SK-N-SH (cell line): ENCODE data around the gene TGOLN2. TPM values are rescaled to one million over a fixed set of nuclear protein-coding genes. Genes with fewer than 3 reads are reported as not detected.
A peak's percentile ranks its signal among the peaks of the same experiment; 100 is the strongest.

ENCODE experiments used
- CTCF ChIA-PET: fragments of 300-600, 350-600 bp; formaldehyde crosslinking; extraction: SDS; loops from one replicate; lab custom pipeline; 2021; lab: Yijun Ruan, JAX
- POLR2A ChIA-PET: fragments of 350-600 bp; sonication (Branson Sonifier 250); formaldehyde crosslinking; extraction: SDS; loops from one replicate; lab custom pipeline; 2020; ENCODE audit warnings: antibody characterized with exemption, inconsistent platforms; lab: Yijun Ruan, JAX
- DNase-seq: peaks from one replicate; pipeline ENCODE4 v3.0.0; 2012
- H2AFZ ChIP-seq: fragments of 200-600 bp; sonication (generic); 2 replicates; pipeline ENCODE4 v1.8.1; 2016; ENCODE audit warnings: antibody characterized with exemption, mild to moderate bottlenecking, low read depth
- H3F3A ChIP-seq: fragments of 200-600 bp; sonication (generic); replicated peaks from 2 replicates; pipeline ENCODE3; 2016; ENCODE audit warnings: antibody characterized with exemption, mild to moderate bottlenecking; ENCODE audit not compliant: insufficient read depth
- H3K27ac ChIP-seq, 2 experiments: fragments of 200-500 bp in 1 of 2; fragments of 200-600 bp in 1 of 2; sonication (Bioruptor generic) in 1 of 2; sonication (generic), shearing (Covaris generic) in 1 of 2; 2 replicates each; pipeline versions ENCODE4 v1.5.1 to v1.6.1; 2014 to 2016; ENCODE audit warnings: low read depth in 2 of 2, inconsistent platforms in 1 of 2, low read length in 1 of 2, mild to moderate bottlenecking in 1 of 2, mixed read lengths in 1 of 2
- H3K27me3 ChIP-seq: fragments of 200-600 bp; sonication (generic), shearing (Covaris generic); 2 replicates; pipeline ENCODE4 v1.6.1; 2016; ENCODE audit warnings: mixed run types; ENCODE audit not compliant: insufficient read depth
- H3K36me3 ChIP-seq, 2 experiments: fragments of 200-500 bp in 1 of 2; fragments of 200-600 bp in 1 of 2; sonication (Bioruptor generic) in 1 of 2; sonication (generic) in 1 of 2; replicated peaks in 1 of 2; 2 replicates each; pipeline versions ENCODE3 to v1.5.1; 2014 to 2016; ENCODE audit warnings: low read length in 1 of 2, mild to moderate bottlenecking in 1 of 2; ENCODE audit not compliant: insufficient read depth in 2 of 2, control insufficient read depth in 1 of 2
- H3K4me1 ChIP-seq, 2 experiments: fragments of 200-500 bp in 1 of 2; fragments of 200-600 bp in 1 of 2; sonication (Bioruptor generic) in 1 of 2; sonication (generic), shearing (Covaris generic) in 1 of 2; 2 replicates each; pipeline versions ENCODE4 v1.5.1 to v1.6.1; 2014 to 2016; ENCODE audit warnings: low read depth in 1 of 2, low read length in 1 of 2, mixed run types in 1 of 2; ENCODE audit not compliant: insufficient read depth in 2 of 2, control insufficient read depth in 1 of 2
- H3K4me2 ChIP-seq: fragments of 200-600 bp; sonication (generic), shearing (Covaris generic); 2 replicates; pipeline ENCODE4 v1.6.1; 2017; ENCODE audit warnings: mixed run types
- H3K4me3 ChIP-seq, 2 experiments: fragments of 200-500 bp in 1 of 2; fragments of 200-600 bp in 1 of 2; sonication (Bioruptor generic) in 1 of 2; sonication (generic), shearing (Covaris generic) in 1 of 2; 2 replicates each; pipeline versions ENCODE4 v1.5.1 to v1.8.1; 2014 to 2016; ENCODE audit warnings: low read depth in 2 of 2, inconsistent platforms in 1 of 2, low read length in 1 of 2, mild to moderate bottlenecking in 1 of 2, mixed read lengths in 1 of 2, moderate library complexity in 1 of 2
- H3K79me2 ChIP-seq: fragments of 200-600 bp; sonication (generic); 2 replicates; pipeline ENCODE4 v1.8.1; 2017; ENCODE audit warnings: mild to moderate bottlenecking; ENCODE audit not compliant: insufficient read depth
- H3K9ac ChIP-seq: fragments of 200-600 bp; sonication (generic); 2 replicates; pipeline ENCODE4 v1.6.1; 2017; ENCODE audit warnings: mixed run types
- H3K9me2 ChIP-seq: fragments of 200-600 bp; sonication (generic); 2 replicates; pipeline ENCODE4 v1.6.1; 2017; ENCODE audit warnings: mixed run types
- H3K9me3 ChIP-seq: fragments of 200-600 bp; sonication (generic); 2 replicates; pipeline ENCODE4 v1.6.1; 2017; ENCODE audit warnings: mixed run types, mild to moderate bottlenecking, moderate library complexity
- H4K20me1 ChIP-seq: fragments of 200-600 bp; sonication (generic); 2 replicates; pipeline ENCODE4 v1.6.1; 2017; ENCODE audit warnings: mild to moderate bottlenecking, mixed run types; ENCODE audit not compliant: insufficient read depth
- CHD2 ChIP-seq: fragments of 150-350 bp; IDR thresholded peaks from 2 replicates; pipeline ENCODE4 v1.6.1; 2018; ENCODE audit warnings: low read length; ENCODE audit not compliant: partially characterized antibody
- ELF1 ChIP-seq: IDR thresholded peaks from 2 replicates; pipeline ENCODE4 v1.4.0; 2012
- EZH2phosphoT487 ChIP-seq: fragments of 200-600 bp; sonication (generic); IDR thresholded peaks from 2 replicates; pipeline ENCODE4 v1.6.1; 2017; ENCODE audit warnings: low read depth, mixed run types, mild to moderate bottlenecking, antibody characterized with exemption, moderate library complexity, borderline replicate concordance
- FOSL2 ChIP-seq: IDR thresholded peaks from 2 replicates; pipeline ENCODE4 v1.4.0; 2012; ENCODE audit warnings: low read depth, mild to moderate bottlenecking, moderate library complexity, borderline replicate concordance
- FOXM1 ChIP-seq: IDR thresholded peaks from 2 replicates; pipeline ENCODE4 v1.4.0; 2012; ENCODE audit warnings: low read depth, mild to moderate bottlenecking
- GABPA ChIP-seq: IDR thresholded peaks from 2 replicates; pipeline ENCODE4 v1.4.0; 2012; ENCODE audit warnings: low read depth, mild to moderate bottlenecking
- IRF3 ChIP-seq: fragments of 150-350 bp; IDR thresholded peaks from 2 replicates; pipeline ENCODE4 v1.6.1; 2016; ENCODE audit warnings: mild to moderate bottlenecking, low read depth, low read length
- JUND ChIP-seq: IDR thresholded peaks from 2 replicates; pipeline ENCODE4 v1.4.0; 2012
- MXI1 ChIP-seq: IDR thresholded peaks from 2 replicates; pipeline ENCODE4 v1.6.1; 2012; ENCODE audit warnings: mild to moderate bottlenecking, low read depth, low read length, improper control_type of control experiment
- NFIC ChIP-seq: IDR thresholded peaks from 2 replicates; pipeline ENCODE4 v1.4.0; 2012; ENCODE audit warnings: borderline replicate concordance
- POLR2AphosphoS5 ChIP-seq: IDR thresholded peaks from 2 replicates; pipeline ENCODE4 v1.6.1; 2012; ENCODE audit warnings: low read depth, low read length
- RCOR1 ChIP-seq: fragments of 150-350 bp; IDR thresholded peaks from 2 replicates; pipeline ENCODE4 v1.6.1; 2017; ENCODE audit warnings: antibody characterized with exemption, low read length
- RFX5 ChIP-seq: IDR thresholded peaks from 2 replicates; pipeline ENCODE4 v1.6.1; 2012; ENCODE audit warnings: mild to moderate bottlenecking, improper control_type of control experiment, low read length
- TAF1 ChIP-seq: IDR thresholded peaks from 2 replicates; pipeline ENCODE4 v1.6.1; 2012; ENCODE audit warnings: low read depth, mild to moderate bottlenecking, low read length, moderate library complexity, borderline replicate concordance
- TCF12 ChIP-seq: IDR thresholded peaks from 2 replicates; pipeline ENCODE4 v1.4.0; 2012
- TEAD4 ChIP-seq: IDR thresholded peaks from 2 replicates; pipeline ENCODE4 v1.4.0; 2012; ENCODE audit warnings: mild to moderate bottlenecking, borderline replicate concordance; ENCODE audit not compliant: insufficient read depth
- USF1 ChIP-seq: IDR thresholded peaks from 2 replicates; pipeline ENCODE4 v1.4.0; 2012; ENCODE audit warnings: low read depth, borderline replicate concordance
- WGBS: methylation state at CpG from one replicate; pipeline ENCODE4 v1.1.6; 2017; ENCODE audit warnings: low lambda C conversion rate; 5-methylcytosine and 5-hydroxymethylcytosine counted together
- polyA plus RNA-seq, 3 experiments: library from polyadenylated mRNA; depleted of rRNA; stranded (reverse); fragments of >200 nt; gene quantifications; 2 replicates each; pipeline ENCODE4 v1.2.3, GENCODE V29; 2012
- TF ChIP-seq, protein P1 (sequence below): IDR thresholded peaks from 2 replicates; pipeline ENCODE4 v1.6.1; 2012; ENCODE audit warnings: mild to moderate bottlenecking, low read depth, low read length, moderate library complexity
- TF ChIP-seq, protein P2 (sequence below): fragments of 150-350 bp; IDR thresholded peaks from 2 replicates; pipeline ENCODE4 v1.6.1; 2017; ENCODE audit warnings: antibody characterized with exemption, low read length, low read depth, borderline replicate concordance
- TF ChIP-seq, protein P3 (sequence below): fragments of 200-600 bp; sonication (generic); IDR thresholded peaks from 2 replicates; pipeline ENCODE4 v1.6.1; 2017; ENCODE audit warnings: antibody characterized with exemption, mild to moderate bottlenecking, moderate library complexity

The TGOLN2 gene
- polyA plus RNA-seq, 1 of the 3 experiments (the other 2 are of a cell fraction), result 138 TPM

- TF ChIP-seq RFX5, result no peak
- no peak for TF ChIP-seq GABPA
- no peak for TF ChIP-seq FOXM1
- TF ChIP-seq IRF3, result no peak
- TF ChIP-seq CHD2, result peak; percentile 57
- peak; percentile 52 for TF ChIP-seq POLR2AphosphoS5
- no peak for TF ChIP-seq MXI1
- no peak for TF ChIP-seq FOSL2
- peak; percentile 95 for TF ChIP-seq TCF12
- no peak for TF ChIP-seq EZH2phosphoT487
- peak; percentile 92 for TF ChIP-seq RCOR1
Measured at GRCh38 chr2:85277416-85278158, 50.2 kb downstream of the TGOLN2 start (continued).

GRCh38 chr2:85276571-85277118, 51.1 kb downstream of the TGOLN2 start:
- H3K36me3 ChIP-seq, result no peaks in the 10 kb centered on the region
- H3K27ac ChIP-seq, result no peak overlapping the region
- no peaks in the 10 kb centered on the region for H3K27me3 ChIP-seq
- no peak for DNase-seq
- H3K9me3 ChIP-seq, result no peaks in the 10 kb centered on the region
- no peak overlapping the region for H3K9ac ChIP-seq
- no peak overlapping the region for H3K4me3 ChIP-seq
- peaks cover 9% of the 10 kb centered on the region for H3F3A ChIP-seq
- H3K9me2 ChIP-seq, result no peaks in the 10 kb centered on the region
- no peak overlapping the region for H2AFZ ChIP-seq
- TF ChIP-seq TAF1 (no peak), ELF1 (no peak), JUND (no peak), USF1 (no peak), NFIC (no peak), TEAD4 (no peak), GABPA (no peak), TCF12 (no peak), MXI1 (no peak), IRF3 (no peak), RFX5 (no peak), POLR2AphosphoS5 (no peak), RCOR1 (no peak)
- TF ChIP-seq, protein P1, sequence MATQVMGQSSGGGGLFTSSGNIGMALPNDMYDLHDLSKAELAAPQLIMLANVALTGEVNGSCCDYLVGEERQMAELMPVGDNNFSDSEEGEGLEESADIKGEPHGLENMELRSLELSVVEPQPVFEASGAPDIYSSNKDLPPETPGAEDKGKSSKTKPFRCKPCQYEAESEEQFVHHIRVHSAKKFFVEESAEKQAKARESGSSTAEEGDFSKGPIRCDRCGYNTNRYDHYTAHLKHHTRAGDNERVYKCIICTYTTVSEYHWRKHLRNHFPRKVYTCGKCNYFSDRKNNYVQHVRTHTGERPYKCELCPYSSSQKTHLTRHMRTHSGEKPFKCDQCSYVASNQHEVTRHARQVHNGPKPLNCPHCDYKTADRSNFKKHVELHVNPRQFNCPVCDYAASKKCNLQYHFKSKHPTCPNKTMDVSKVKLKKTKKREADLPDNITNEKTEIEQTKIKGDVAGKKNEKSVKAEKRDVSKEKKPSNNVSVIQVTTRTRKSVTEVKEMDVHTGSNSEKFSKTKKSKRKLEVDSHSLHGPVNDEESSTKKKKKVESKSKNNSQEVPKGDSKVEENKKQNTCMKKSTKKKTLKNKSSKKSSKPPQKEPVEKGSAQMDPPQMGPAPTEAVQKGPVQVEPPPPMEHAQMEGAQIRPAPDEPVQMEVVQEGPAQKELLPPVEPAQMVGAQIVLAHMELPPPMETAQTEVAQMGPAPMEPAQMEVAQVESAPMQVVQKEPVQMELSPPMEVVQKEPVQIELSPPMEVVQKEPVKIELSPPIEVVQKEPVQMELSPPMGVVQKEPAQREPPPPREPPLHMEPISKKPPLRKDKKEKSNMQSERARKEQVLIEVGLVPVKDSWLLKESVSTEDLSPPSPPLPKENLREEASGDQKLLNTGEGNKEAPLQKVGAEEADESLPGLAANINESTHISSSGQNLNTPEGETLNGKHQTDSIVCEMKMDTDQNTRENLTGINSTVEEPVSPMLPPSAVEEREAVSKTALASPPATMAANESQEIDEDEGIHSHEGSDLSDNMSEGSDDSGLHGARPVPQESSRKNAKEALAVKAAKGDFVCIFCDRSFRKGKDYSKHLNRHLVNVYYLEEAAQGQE, result no peak
- TF ChIP-seq, protein P2, sequence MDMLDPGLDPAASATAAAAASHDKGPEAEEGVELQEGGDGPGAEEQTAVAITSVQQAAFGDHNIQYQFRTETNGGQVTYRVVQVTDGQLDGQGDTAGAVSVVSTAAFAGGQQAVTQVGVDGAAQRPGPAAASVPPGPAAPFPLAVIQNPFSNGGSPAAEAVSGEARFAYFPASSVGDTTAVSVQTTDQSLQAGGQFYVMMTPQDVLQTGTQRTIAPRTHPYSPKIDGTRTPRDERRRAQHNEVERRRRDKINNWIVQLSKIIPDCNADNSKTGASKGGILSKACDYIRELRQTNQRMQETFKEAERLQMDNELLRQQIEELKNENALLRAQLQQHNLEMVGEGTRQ, result no peak
- TF ChIP-seq, protein P3, sequence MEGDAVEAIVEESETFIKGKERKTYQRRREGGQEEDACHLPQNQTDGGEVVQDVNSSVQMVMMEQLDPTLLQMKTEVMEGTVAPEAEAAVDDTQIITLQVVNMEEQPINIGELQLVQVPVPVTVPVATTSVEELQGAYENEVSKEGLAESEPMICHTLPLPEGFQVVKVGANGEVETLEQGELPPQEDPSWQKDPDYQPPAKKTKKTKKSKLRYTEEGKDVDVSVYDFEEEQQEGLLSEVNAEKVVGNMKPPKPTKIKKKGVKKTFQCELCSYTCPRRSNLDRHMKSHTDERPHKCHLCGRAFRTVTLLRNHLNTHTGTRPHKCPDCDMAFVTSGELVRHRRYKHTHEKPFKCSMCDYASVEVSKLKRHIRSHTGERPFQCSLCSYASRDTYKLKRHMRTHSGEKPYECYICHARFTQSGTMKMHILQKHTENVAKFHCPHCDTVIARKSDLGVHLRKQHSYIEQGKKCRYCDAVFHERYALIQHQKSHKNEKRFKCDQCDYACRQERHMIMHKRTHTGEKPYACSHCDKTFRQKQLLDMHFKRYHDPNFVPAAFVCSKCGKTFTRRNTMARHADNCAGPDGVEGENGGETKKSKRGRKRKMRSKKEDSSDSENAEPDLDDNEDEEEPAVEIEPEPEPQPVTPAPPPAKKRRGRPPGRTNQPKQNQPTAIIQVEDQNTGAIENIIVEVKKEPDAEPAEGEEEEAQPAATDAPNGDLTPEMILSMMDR, result no peak
- TF ChIP-seq, all 33 proteins: peak for 0
- POLR2A ChIA-PET, result no interaction called here
- Histone ChIP-seq H3K4me2 (no peak overlapping the region), H3K4me1 (peaks cover 21 to 30% of the 10 kb centered on the region in 2 experiments), H4K20me1 (peaks cover 9% of the 10 kb centered on the region), H3K79me2 (no peaks in the 10 kb centered on the region)
- 93% methylated on average over 14 of the region's 14 CpGs for WGBS
- CTCF ChIA-PET, result interaction anchor here (0.9 to 2.9 kb wide), 4 partner anchors 11 to 210 kb away, joined by 3 to 17 read pairs (median 4); no protein-coding TSS in a partner anchor
